Fibroblast of skin of right quadriceps (primary cell): ENCODE measurements around the gene TWIST2.

Experiments
- DNase-seq: peaks from one replicate; pipeline ENCODE4 v3.0.0-alpha.2; 2013

Gene TWIST2

GRCh38 chr2:238925281-238925680 lies 77.4 kb downstream of the TWIST2 start:
- DNase-seq = no peak

GRCh38 chr2:238925816-238926521 lies 78.1 kb downstream of the TWIST2 start:
- DNase-seq = no peak

GRCh38 chr2:238926761-238927611 lies 79.1 kb downstream of the TWIST2 start:
- DNase-seq = no peak

- no peak for DNase-seq
Observed at GRCh38 chr2:238927746-238928519, 80.0 kb downstream of the TWIST2 start.

- DNase-seq = no peak
Observed at GRCh38 chr2:238928520-238929241, 80.8 kb downstream of the TWIST2 start.

GRCh38 chr2:238929242-238930081 lies 81.6 kb downstream of the TWIST2 start:
- DNase-seq = no peak

- DNase-seq = no peak
Observed at GRCh38 chr2:238930216-238930615, 82.3 kb downstream of the TWIST2 start.

- DNase-seq = no peak
Observed at GRCh38 chr2:238936162-238937052, 88.5 kb downstream of the TWIST2 start.

- no peak for DNase-seq
Observed at GRCh38 chr2:238938003-238938400, 90.1 kb downstream of the TWIST2 start.

- peak; percentile 94 for DNase-seq
Observed at GRCh38 chr2:238938401-238939055, 90.6 kb downstream of the TWIST2 start.

GRCh38 chr2:238939074-238939473 lies 91.2 kb downstream of the TWIST2 start:
- DNase-seq = no peak

- DNase-seq = no peak
Observed at GRCh38 chr2:238939521-238940403, 91.9 kb downstream of the TWIST2 start.

- DNase-seq = no peak
Observed at GRCh38 chr2:238940806-238941205, 92.9 kb downstream of the TWIST2 start.

GRCh38 chr2:238941262-238941792 lies 93.4 kb downstream of the TWIST2 start:
- no peak for DNase-seq

GRCh38 chr2:238942080-238942725 lies 94.3 kb downstream of the TWIST2 start:
- DNase-seq = no peak

- DNase-seq = peak; percentile 55
Observed at GRCh38 chr2:238942726-238943300, 94.9 kb downstream of the TWIST2 start.

- DNase-seq = no peak
Observed at GRCh38 chr2:238943338-238944067, 95.6 kb downstream of the TWIST2 start.
